Choroid plexus epithelial cell (primary cell): ENCODE results near the gene TES.

Experiments used
- DNase-seq: peaks from one replicate; pipeline ENCODE4 v3.0.0-alpha.2; 2010; ENCODE audit warnings: low read depth
- H3K4me3 ChIP-seq: 2 replicates; pipeline ENCODE4 v1.5.1; 2011; ENCODE audit warnings: low read depth, mild to moderate bottlenecking, control low read depth, low read length, moderate library complexity
- TF ChIP-seq, protein P1 (sequence below): conservative IDR thresholded peaks from 2 replicates; pipeline ENCODE4 v1.5.1; 2011; ENCODE audit warnings: low read depth, mild to moderate bottlenecking, control low read depth, inconsistent platforms, low read length, moderate library complexity

TES gene

DNA sequence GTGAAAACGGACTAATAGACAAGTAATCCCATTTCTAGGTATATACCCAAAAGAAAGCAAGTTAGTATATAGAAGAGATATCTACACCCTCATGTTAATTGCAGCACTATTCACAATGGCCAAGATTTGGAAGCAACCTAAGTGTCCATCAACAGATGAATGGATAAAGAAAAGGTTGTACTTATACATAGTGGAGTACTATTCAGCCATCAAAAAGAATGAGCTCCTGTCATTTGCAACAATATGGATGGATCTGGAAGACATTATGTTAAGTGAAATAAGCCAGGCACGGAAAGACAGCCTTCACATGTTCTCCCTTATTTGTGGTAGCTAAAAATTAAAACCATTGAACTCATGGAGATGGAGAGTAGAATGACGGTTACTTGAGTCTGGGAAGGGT, 88.2 kb downstream of the TES start:
- H3K4me3 ChIP-seq = no peak overlapping the region
- TF ChIP-seq, protein P1, sequence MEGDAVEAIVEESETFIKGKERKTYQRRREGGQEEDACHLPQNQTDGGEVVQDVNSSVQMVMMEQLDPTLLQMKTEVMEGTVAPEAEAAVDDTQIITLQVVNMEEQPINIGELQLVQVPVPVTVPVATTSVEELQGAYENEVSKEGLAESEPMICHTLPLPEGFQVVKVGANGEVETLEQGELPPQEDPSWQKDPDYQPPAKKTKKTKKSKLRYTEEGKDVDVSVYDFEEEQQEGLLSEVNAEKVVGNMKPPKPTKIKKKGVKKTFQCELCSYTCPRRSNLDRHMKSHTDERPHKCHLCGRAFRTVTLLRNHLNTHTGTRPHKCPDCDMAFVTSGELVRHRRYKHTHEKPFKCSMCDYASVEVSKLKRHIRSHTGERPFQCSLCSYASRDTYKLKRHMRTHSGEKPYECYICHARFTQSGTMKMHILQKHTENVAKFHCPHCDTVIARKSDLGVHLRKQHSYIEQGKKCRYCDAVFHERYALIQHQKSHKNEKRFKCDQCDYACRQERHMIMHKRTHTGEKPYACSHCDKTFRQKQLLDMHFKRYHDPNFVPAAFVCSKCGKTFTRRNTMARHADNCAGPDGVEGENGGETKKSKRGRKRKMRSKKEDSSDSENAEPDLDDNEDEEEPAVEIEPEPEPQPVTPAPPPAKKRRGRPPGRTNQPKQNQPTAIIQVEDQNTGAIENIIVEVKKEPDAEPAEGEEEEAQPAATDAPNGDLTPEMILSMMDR = no peak
- DNase-seq = no peak

DNA sequence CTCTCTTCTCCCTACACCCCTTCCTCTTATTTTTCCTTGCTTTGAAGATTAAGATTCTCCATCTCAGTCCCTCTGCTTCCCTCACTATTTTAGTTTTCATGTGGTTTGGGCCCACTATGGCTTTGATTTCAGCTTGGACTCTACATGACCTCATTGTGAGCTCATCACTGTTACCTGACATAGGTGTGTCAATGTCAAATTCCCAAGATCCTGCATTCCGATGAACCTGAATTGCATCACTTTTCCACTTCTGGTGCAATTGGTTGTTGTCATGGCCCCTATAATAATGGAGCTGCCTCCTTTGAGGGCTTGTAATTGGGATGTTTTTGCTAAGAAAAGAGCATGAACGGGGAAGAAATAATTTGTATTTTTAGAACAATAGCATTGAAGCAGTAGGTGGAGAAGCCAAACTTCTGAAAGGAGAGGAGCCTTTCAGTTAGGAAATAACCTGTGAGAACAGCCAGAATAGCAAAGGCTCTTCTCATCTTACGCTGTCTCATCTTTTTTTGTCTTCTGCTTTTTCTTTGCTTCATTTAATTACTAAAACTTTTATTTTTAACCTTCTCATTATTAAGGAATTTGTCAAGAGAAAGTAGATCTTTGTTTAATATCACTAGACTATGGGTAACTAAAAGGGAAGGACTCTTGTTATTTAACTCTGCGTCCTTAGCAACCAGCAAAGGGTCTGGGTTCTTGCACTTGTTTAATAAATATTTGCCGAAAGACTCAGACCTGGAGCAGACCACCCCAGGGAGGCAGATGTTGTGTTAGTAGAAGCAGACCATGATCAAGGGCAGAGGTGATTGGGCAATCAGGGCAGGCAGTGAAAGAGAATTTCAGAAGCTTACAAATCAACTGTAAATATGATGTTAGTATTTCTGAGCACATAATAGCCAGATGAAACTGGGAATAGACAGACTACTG, 95.4 kb downstream of the TES start:
- DNase-seq = peak; percentile 77
- TF ChIP-seq, protein P1 = no peak
- H3K4me3 ChIP-seq = no peak overlapping the region

DNA sequence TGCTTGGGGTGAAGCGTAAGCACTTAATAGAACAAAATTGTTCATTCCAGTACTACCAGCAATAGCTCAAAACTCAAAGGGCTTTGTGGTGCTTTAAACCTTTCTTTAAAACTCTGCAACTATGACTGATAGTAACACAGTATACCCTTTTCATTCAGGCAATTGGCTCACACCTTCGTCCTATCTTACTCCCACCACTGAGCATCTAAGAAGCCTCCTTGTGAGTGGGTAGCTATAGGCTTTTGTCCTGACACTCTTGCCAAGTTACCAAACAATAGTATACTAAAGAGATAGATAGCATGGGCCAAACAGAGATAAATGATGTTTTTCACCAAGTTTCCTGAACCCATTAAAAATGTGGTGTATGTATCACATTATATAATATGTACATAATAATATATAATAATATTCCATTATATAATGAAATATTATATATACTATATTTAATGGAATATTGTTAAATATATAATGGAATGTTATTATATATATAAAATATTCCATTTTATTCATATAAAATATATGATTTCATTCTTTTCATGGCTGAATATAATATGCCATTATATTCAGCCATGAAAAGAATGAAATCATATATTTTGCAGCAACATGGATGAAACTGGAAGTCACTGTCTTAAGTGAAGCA, 96.2 kb downstream of the TES start:
- no peak overlapping the region for H3K4me3 ChIP-seq
- no peak for DNase-seq
- TF ChIP-seq, protein P1 = no peak

DNA sequence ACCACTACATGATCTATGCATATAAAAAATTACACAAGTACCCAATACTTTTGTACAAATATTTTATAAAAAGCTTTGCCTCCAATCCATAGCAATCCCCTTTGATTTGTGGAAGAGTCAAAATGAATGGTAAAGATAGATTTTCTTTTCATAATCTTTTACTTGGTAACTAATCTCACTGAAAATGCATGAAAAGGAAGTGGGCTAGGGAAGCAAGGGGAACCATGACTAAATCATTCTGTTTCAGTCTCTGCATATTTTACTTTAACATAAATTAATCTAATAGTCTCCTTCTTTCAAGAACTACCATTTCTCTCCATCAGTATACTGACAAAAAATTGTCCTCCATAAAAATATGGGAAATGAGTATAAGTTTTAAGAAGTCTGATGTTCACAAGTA, 96.9 kb downstream of the TES start:
- TF ChIP-seq, protein P1 = no peak
- DNase-seq = no peak
- H3K4me3 ChIP-seq = no peak overlapping the region
